ENCODE data around the gene STING1. TPM values are rescaled to one million over a fixed set of nuclear protein-coding genes. Genes with fewer than 3 reads are reported as not detected.

The STING1 gene
- total RNA-seq, 1 donor from 2014 or later = 1.1 TPM

GRCh38 chr5:139457241-139457640 lies 25.3 kb downstream of the STING1 start:
- no peak for ATAC-seq (ENCODE audit: low read depth)

GRCh38 chr5:139456776-139457175 lies 25.8 kb downstream of the STING1 start:
- DNase-seq = no peak
- peaks cover 15% of the 10 kb centered on the region for H3K4me1 Mint-ChIP-seq
- no peaks in the 10 kb centered on the region for H3K27me3 Mint-ChIP-seq
- H3K27ac Mint-ChIP-seq = no peak overlapping the region
- intact Hi-C loops (cut with micrococcal nuclease) = no loop called here
- TF ChIP-seq CTCF (IDR thresholded peaks at IDR 0.05) = no peak
- no peak overlapping the region for H3K4me3 Mint-ChIP-seq
- POLR2A ChIA-PET = no interaction called here
- no peak for ATAC-seq (ENCODE audit: low read depth)
- CTCF ChIA-PET = no interaction called here
- H3K36me3 Mint-ChIP-seq (ENCODE audit: low read depth) = no peaks in the 10 kb centered on the region
- H3K9me3 Mint-ChIP-seq = no peaks in the 10 kb centered on the region

More at GRCh38 chr5:139457241-139457640, 25.3 kb downstream of the STING1 start:
- H3K4me3 Mint-ChIP-seq = no peak overlapping the region
- no peak for TF ChIP-seq CTCF (IDR thresholded peaks at IDR 0.05)
- H3K9me3 Mint-ChIP-seq = no peaks in the 10 kb centered on the region
- ChIA-PET POLR2A (no interaction called here), CTCF (no interaction called here)
- H3K4me1 Mint-ChIP-seq = peaks cover 15% of the 10 kb centered on the region
- no peaks in the 10 kb centered on the region for H3K27me3 Mint-ChIP-seq
- intact Hi-C loops (cut with micrococcal nuclease) = no loop called here
- DNase-seq = no peak
- no peaks in the 10 kb centered on the region for H3K36me3 Mint-ChIP-seq (ENCODE audit: low read depth)
- no peak overlapping the region for H3K27ac Mint-ChIP-seq

GRCh38 chr5:139454568-139455290 lies 27.8 kb downstream of the STING1 start:
- ATAC-seq (ENCODE audit: low read depth) (no peak), DNase-seq (no peak)
- TF ChIP-seq CTCF (IDR thresholded peaks at IDR 0.05) = no peak
- ChIA-PET POLR2A (no interaction called here), CTCF (no interaction called here)
- no peaks in the 10 kb centered on the region for H3K9me3 Mint-ChIP-seq
- H3K4me3 Mint-ChIP-seq = no peak overlapping the region
- peaks cover 15% of the 10 kb centered on the region for H3K4me1 Mint-ChIP-seq
- no peaks in the 10 kb centered on the region for H3K27me3 Mint-ChIP-seq
- intact Hi-C loops (cut with micrococcal nuclease) = no loop called here
- no peak overlapping the region for H3K27ac Mint-ChIP-seq
- no peaks in the 10 kb centered on the region for H3K36me3 Mint-ChIP-seq (ENCODE audit: low read depth)

GRCh38 chr5:139453683-139454567 lies 28.6 kb downstream of the STING1 start:
- intact Hi-C loops (cut with micrococcal nuclease) = no loop called here
- peak; percentile 28 for ATAC-seq (ENCODE audit: low read depth)
- no peak overlapping the region for H3K27ac Mint-ChIP-seq
- no peaks in the 10 kb centered on the region for H3K27me3 Mint-ChIP-seq
- no peaks in the 10 kb centered on the region for H3K9me3 Mint-ChIP-seq
- H3K4me3 Mint-ChIP-seq = no peak overlapping the region
- DNase-seq = no peak
- POLR2A ChIA-PET = no interaction called here
- peaks cover 13% of the 10 kb centered on the region for H3K4me1 Mint-ChIP-seq
- no peaks in the 10 kb centered on the region for H3K36me3 Mint-ChIP-seq (ENCODE audit: low read depth)
- CTCF ChIA-PET = no interaction called here
- no peak for TF ChIP-seq CTCF (IDR thresholded peaks at IDR 0.05)

- DNase-seq (no peak), ATAC-seq (ENCODE audit: low read depth) (no peak)
- no peak for TF ChIP-seq CTCF (IDR thresholded peaks at IDR 0.05)
- peaks cover 12% of the 10 kb centered on the region for H3K4me1 Mint-ChIP-seq
- no peaks in the 10 kb centered on the region for H3K36me3 Mint-ChIP-seq (ENCODE audit: low read depth)
- H3K4me3 Mint-ChIP-seq = no peak overlapping the region
- intact Hi-C loops (cut with micrococcal nuclease) = no loop called here
- H3K27me3 Mint-ChIP-seq = no peaks in the 10 kb centered on the region
- ChIA-PET POLR2A (no interaction called here), CTCF (no interaction called here)
- H3K9me3 Mint-ChIP-seq = no peaks in the 10 kb centered on the region
- H3K27ac Mint-ChIP-seq = no peak overlapping the region
Observed at GRCh38 chr5:139451878-139452660, 30.5 kb downstream of the STING1 start.

Data from activated B cell treated with CpG ODN at 0.5 μM for 24 hours (primary cell).